ACC112 (cell line): Measurements from ENCODE around the gene INPP5A.

Experiments
- H2AFZ ChIP-seq: fragments of 200-600 bp; sonication (generic); one replicate; pipeline ENCODE4 v1.6.0; 2017; ENCODE audit warnings: antibody characterized with exemption, low read length; ENCODE audit not compliant: unreplicated experiment
- H3K27ac ChIP-seq: fragments of 200-600 bp; sonication (generic); 2 replicates; pipeline ENCODE4 v1.5.1; 2014; ENCODE audit warnings: low read depth, mild to moderate bottlenecking, antibody characterized with exemption, low read length, moderate library complexity
- H3K27me3 ChIP-seq: fragments of 200-600 bp; sonication (generic); 2 replicates; pipeline ENCODE4 v1.6.1; 2014; ENCODE audit warnings: mild to moderate bottlenecking, antibody characterized with exemption, low read length, moderate library complexity, mixed read lengths; ENCODE audit not compliant: insufficient read depth
- H3K36me3 ChIP-seq: fragments of 200-600 bp; sonication (generic); 2 replicates; pipeline ENCODE4 v1.6.1; 2016; ENCODE audit warnings: mild to moderate bottlenecking, antibody characterized with exemption, low read length, moderate library complexity, mixed read lengths; ENCODE audit not compliant: insufficient read depth
- H3K4me1 ChIP-seq: fragments of 200-600 bp; sonication (generic); one replicate; pipeline ENCODE4 v1.6.1; 2016; ENCODE audit warnings: low read length, mixed read lengths; ENCODE audit not compliant: insufficient read depth, unreplicated experiment, control insufficient read depth
- H3K4me3 ChIP-seq: fragments of 200-600 bp; sonication (generic); 2 replicates; pipeline ENCODE4 v1.5.1; 2014; ENCODE audit warnings: mild to moderate bottlenecking, low read depth, low read length
- H3K79me2 ChIP-seq: fragments of 200-600 bp; sonication (generic); one replicate; pipeline ENCODE4 v1.6.0; 2016; ENCODE audit warnings: low read length; ENCODE audit not compliant: control insufficient read depth, unreplicated experiment, insufficient read depth

The INPP5A gene

GRCh38 chr10:132802694-132803320, 265.2 kb downstream of the INPP5A start:
- H3K4me3 ChIP-seq: no peak overlapping the region
- no peaks in the 10 kb centered on the region for H3K36me3 ChIP-seq
- no peaks in the 10 kb centered on the region for H3K79me2 ChIP-seq
- no peak overlapping the region for H3K27ac ChIP-seq
- no peak overlapping the region for H2AFZ ChIP-seq
- no peaks in the 10 kb centered on the region for H3K4me1 ChIP-seq
- H3K27me3 ChIP-seq: no peaks in the 10 kb centered on the region

- no peak overlapping the region for H2AFZ ChIP-seq
- H3K4me1 ChIP-seq: no peaks in the 10 kb centered on the region
- H3K36me3 ChIP-seq: no peaks in the 10 kb centered on the region
- H3K27ac ChIP-seq: no peak overlapping the region
- no peak overlapping the region for H3K4me3 ChIP-seq
- H3K27me3 ChIP-seq: no peaks in the 10 kb centered on the region
- no peaks in the 10 kb centered on the region for H3K79me2 ChIP-seq
Measured at GRCh38 chr10:132803416-132804210, 266.0 kb downstream of the INPP5A start.

- Histone ChIP-seq H3K36me3 (no peaks in the 10 kb centered on the region), H3K4me1 (no peaks in the 10 kb centered on the region), H2AFZ (no peak overlapping the region), H3K27me3 (no peaks in the 10 kb centered on the region), H3K79me2 (no peaks in the 10 kb centered on the region), H3K4me3 (no peak overlapping the region), H3K27ac (no peak overlapping the region)
Measured at GRCh38 chr10:132804287-132804686, 266.7 kb downstream of the INPP5A start.

- no peak overlapping the region for H3K4me3 ChIP-seq
- H3K27me3 ChIP-seq: no peaks in the 10 kb centered on the region
- no peak overlapping the region for H2AFZ ChIP-seq
- no peak overlapping the region for H3K27ac ChIP-seq
- H3K4me1 ChIP-seq: no peaks in the 10 kb centered on the region
- no peaks in the 10 kb centered on the region for H3K36me3 ChIP-seq
- no peaks in the 10 kb centered on the region for H3K79me2 ChIP-seq
Measured at GRCh38 chr10:132804785-132805426, 267.3 kb downstream of the INPP5A start.

GRCh38 chr10:132805599-132805998, 268.0 kb downstream of the INPP5A start:
- Histone ChIP-seq H3K4me3 (no peak overlapping the region), H3K36me3 (no peaks in the 10 kb centered on the region), H3K4me1 (no peaks in the 10 kb centered on the region), H3K27me3 (no peaks in the 10 kb centered on the region), H3K79me2 (no peaks in the 10 kb centered on the region), H3K27ac (no peak overlapping the region), H2AFZ (no peak overlapping the region)

GRCh38 chr10:132806110-132806509, 268.5 kb downstream of the INPP5A start:
- H3K27ac ChIP-seq: no peak overlapping the region
- no peak overlapping the region for H3K4me3 ChIP-seq
- H3K79me2 ChIP-seq: no peaks in the 10 kb centered on the region
- no peaks in the 10 kb centered on the region for H3K27me3 ChIP-seq
- no peaks in the 10 kb centered on the region for H3K36me3 ChIP-seq
- no peak overlapping the region for H2AFZ ChIP-seq
- H3K4me1 ChIP-seq: no peaks in the 10 kb centered on the region

- Histone ChIP-seq H3K27me3 (no peaks in the 10 kb centered on the region), H2AFZ (no peak overlapping the region), H3K36me3 (no peaks in the 10 kb centered on the region), H3K27ac (no peak overlapping the region), H3K4me1 (no peaks in the 10 kb centered on the region), H3K79me2 (no peaks in the 10 kb centered on the region), H3K4me3 (no peak overlapping the region)
Measured at GRCh38 chr10:132806561-132807003, 269.0 kb downstream of the INPP5A start.

- Histone ChIP-seq H3K4me1 (no peaks in the 10 kb centered on the region), H2AFZ (no peak overlapping the region), H3K27me3 (no peaks in the 10 kb centered on the region), H3K4me3 (no peak overlapping the region), H3K36me3 (no peaks in the 10 kb centered on the region), H3K79me2 (no peaks in the 10 kb centered on the region), H3K27ac (no peak overlapping the region)
Measured at GRCh38 chr10:132807621-132808049, 270.0 kb downstream of the INPP5A start.

GRCh38 chr10:132808383-132809231, 271.0 kb downstream of the INPP5A start:
- Histone ChIP-seq H3K27me3 (no peaks in the 10 kb centered on the region), H3K27ac (no peak overlapping the region), H3K36me3 (no peaks in the 10 kb centered on the region), H3K4me3 (no peak overlapping the region), H3K79me2 (no peaks in the 10 kb centered on the region), H2AFZ (no peak overlapping the region), H3K4me1 (no peaks in the 10 kb centered on the region)
